CD8-positive, alpha-beta memory T cell (primary cell): Measurements from ENCODE around the gene ALG13. TPM values are rescaled to one million over a fixed set of nuclear protein-coding genes. Genes with fewer than 3 reads are reported as not detected.
"Not testable (repeated sequence)": the region's sequence is repeated elsewhere in the genome, so short reads cannot be mapped to it uniquely, and the experiment has no call there.

Experiments
- CTCF ChIA-PET: fragments of 350-600 bp; sonication (Branson Sonifier 250); formaldehyde crosslinking; loops from one replicate; lab custom pipeline; 2021; ENCODE audit warnings: antibody characterized with exemption; lab: Charles Lee
- POLR2A ChIA-PET: fragments of 350-600 bp; sonication (Branson Sonifier 250); formaldehyde crosslinking; loops from one replicate; lab custom pipeline; 2021; ENCODE audit warnings: antibody characterized with exemption; lab: Charles Lee
- DNase-seq, 5 donors: peaks; one replicate each; pipeline versions ENCODE4 v3.0.0 to v3.0.0-alpha.2; 2020 to 2022; ENCODE audit warnings: mixed read lengths in 1 of 5
- H3K27ac ChIP-seq: one replicate; pipeline ENCODE4 v1.7.0; 2013; ENCODE audit warnings: low read depth, mild to moderate bottlenecking, low read length, moderate library complexity
- H3K27me3 ChIP-seq: 2 replicates; pipeline ENCODE4 v1.7.0; 2013; ENCODE audit warnings: low read length, mild to moderate bottlenecking; ENCODE audit not compliant: insufficient read depth, poor library complexity, severe bottlenecking
- H3K36me3 ChIP-seq: 2 replicates; pipeline ENCODE4 v1.7.0; 2013; ENCODE audit warnings: mild to moderate bottlenecking, low read length, moderate library complexity; ENCODE audit not compliant: insufficient read depth
- H3K4me1 ChIP-seq: 2 replicates; pipeline ENCODE4 v1.7.0; 2013; ENCODE audit warnings: mild to moderate bottlenecking, low read length, moderate library complexity; ENCODE audit not compliant: insufficient read depth
- H3K4me3 ChIP-seq: 2 replicates; pipeline ENCODE4 v1.7.0; 2013; ENCODE audit warnings: mild to moderate bottlenecking, low read length
- H3K9me3 ChIP-seq: 2 replicates; pipeline ENCODE4 v1.7.0; 2013; ENCODE audit warnings: mild to moderate bottlenecking, low read length
- H3K27ac Mint-ChIP-seq, 8 donors: one replicate each; pipeline ENCODE4 v1.8.0; 2020 to 2021; ENCODE audit warnings: mixed read lengths in 8 of 8, mild to moderate bottlenecking in 6 of 8, inconsistent platforms in 3 of 8, moderate library complexity in 3 of 8
- H3K27me3 Mint-ChIP-seq, 2 donors: one replicate each; pipeline ENCODE4 v1.8.0; 2020 to 2021; ENCODE audit warnings: mixed read lengths in 2 of 2, mild to moderate bottlenecking in 1 of 2, moderate library complexity in 1 of 2
- H3K36me3 Mint-ChIP-seq, 3 donors: one replicate each; pipeline ENCODE4 v1.8.0; 2020 to 2021; ENCODE audit warnings: mixed read lengths in 3 of 3, inconsistent platforms in 1 of 3, mild to moderate bottlenecking in 1 of 3
- H3K4me1 Mint-ChIP-seq, 3 donors: one replicate each; pipeline ENCODE4 v1.8.0; 2020 to 2021; ENCODE audit warnings: mixed read lengths in 3 of 3, inconsistent platforms in 1 of 3, mild to moderate bottlenecking in 1 of 3
- H3K4me3 Mint-ChIP-seq, 7 donors: one replicate each; pipeline ENCODE4 v1.8.0; 2020 to 2021; ENCODE audit warnings: mixed read lengths in 7 of 7, mild to moderate bottlenecking in 6 of 7, moderate library complexity in 4 of 7, inconsistent platforms in 2 of 7
- H3K9me3 Mint-ChIP-seq, 5 donors: one replicate each; pipeline ENCODE4 v1.8.0; 2020 to 2022; ENCODE audit warnings: mixed read lengths in 5 of 5, mild to moderate bottlenecking in 3 of 5, moderate library complexity in 2 of 5, inconsistent platforms in 1 of 5
- polyA plus RNA-seq: library from polyadenylated mRNA; unstranded; fragments of 300-500 nt; fragmentation: Illumina TruSeq; gene quantifications from one replicate; pipeline ENCODE4 v1.2.3, GENCODE V29; 2021
- total RNA-seq, 2 experiments: library from RNA; stranded (reverse); gene quantifications; one replicate each; pipeline ENCODE4 v1.2.3, GENCODE V29; 2021

ALG13 gene
- total RNA-seq (10 to 100 TPM; 49.9 to 55.4 TPM), polyA plus RNA-seq (52.6 TPM)

- Histone ChIP-seq H3K4me3 (peak within 1 kb of the TSS; percentile 73), H3K27ac (peak within 1 kb of the TSS; percentile 98), H3K27me3 (no peaks in the 10 kb centered on the region), H3K9me3 (no peaks in the 10 kb centered on the region), H3K36me3 (no peaks in the 10 kb centered on the region), H3K4me1 (peaks cover 39% of the 10 kb centered on the region)
- H3K27ac Mint-ChIP-seq = peak within 1 kb of the TSS; percentile 97 to 100 (median 98)
- DNase-seq = peak; percentile 76 to 94 (median 90)
- CTCF ChIA-PET = interaction anchor here (0.7 to 2.0 kb wide), 4 partner anchors 9 to 1160 kb away, joined by 3 to 5 read pairs (median 5); partner anchors contain the start of gene AMOT
- H3K4me1 Mint-ChIP-seq = peaks cover 34 to 43% (median 41%) of the 10 kb centered on the region in 3 donors
- H3K36me3 Mint-ChIP-seq = peaks cover 0 to 44% (median 6%) of the 10 kb centered on the region in 3 donors
- H3K4me3 Mint-ChIP-seq = peak within 1 kb of the TSS; percentile 90 to 100 (median 95)
- H3K27me3 Mint-ChIP-seq = peaks cover 0 to 6% of the 10 kb centered on the region in 2 donors
- H3K9me3 Mint-ChIP-seq = no peaks in the 10 kb centered on the region
- POLR2A ChIA-PET = interaction anchor here (0.6 to 1.2 kb wide), 2 partner anchors 9 to 10 kb away, joined by 3 to 4 read pairs; no protein-coding TSS in a partner anchor
Measured at GRCh38 chrX:111680988-111681779, at the start of gene ALG13. ALG13 (plus strand) TSS chrX:111681170; CDS start chrX:111681219, 49 bp downstream.

- Mint-ChIP-seq H3K27ac (no peak overlapping the region), H3K27me3 (no peaks in the 10 kb centered on the region), H3K4me3 (no peak overlapping the region), H3K36me3 (no peaks in the 10 kb centered on the region), H3K9me3 (peaks cover 0 to 2% (median 0%) of the 10 kb centered on the region in 5 donors), H3K4me1 (no peaks in the 10 kb centered on the region)
- no peaks in the 10 kb centered on the region for H3K36me3 ChIP-seq
- H3K4me3 ChIP-seq = no peak overlapping the region
- H3K27me3 ChIP-seq = no peaks in the 10 kb centered on the region
- no peak overlapping the region for H3K27ac ChIP-seq
- DNase-seq = no peak
- CTCF ChIA-PET = no interaction called here
- H3K9me3 ChIP-seq = no peaks in the 10 kb centered on the region
- POLR2A ChIA-PET = no interaction called here
- H3K4me1 ChIP-seq = no peaks in the 10 kb centered on the region
Measured at GRCh38 chrX:111634823-111635729, 45.9 kb upstream of the ALG13 start.

- Histone ChIP-seq H3K4me3 (no peak overlapping the region), H3K27me3 (no peaks in the 10 kb centered on the region), H3K9me3 (no peaks in the 10 kb centered on the region), H3K36me3 (no peaks in the 10 kb centered on the region), H3K27ac (no peak overlapping the region), H3K4me1 (no peaks in the 10 kb centered on the region)
- Mint-ChIP-seq H3K9me3 (peaks cover 0 to 4% (median 2%) of the 10 kb centered on the region in 5 donors), H3K27ac (no peak overlapping the region), H3K4me1 (no peaks in the 10 kb centered on the region), H3K27me3 (no peaks in the 10 kb centered on the region), H3K36me3 (no peaks in the 10 kb centered on the region), H3K4me3 (no peak overlapping the region)
- POLR2A ChIA-PET = no interaction called here
- CTCF ChIA-PET = no interaction called here
- no peak for DNase-seq
Measured at GRCh38 chrX:111641969-111642368, 39.0 kb upstream of the ALG13 start.

- H3K27ac Mint-ChIP-seq, POLR2A ChIA-PET, CTCF ChIA-PET: not testable (repeated sequence)
Measured at GRCh38 chrX:111645165-111645564, 35.8 kb upstream of the ALG13 start.

GRCh38 chrX:111645607-111646006, 35.4 kb upstream of the ALG13 start:
- H3K4me1 Mint-ChIP-seq = no peaks in the 10 kb centered on the region
- H3K4me3 Mint-ChIP-seq = no peak overlapping the region

More at GRCh38 chrX:111645165-111645564, 35.8 kb upstream of the ALG13 start:
- not testable (repeated sequence) for H3K4me1 ChIP-seq, H3K4me3 Mint-ChIP-seq, H3K27ac ChIP-seq, H3K4me3 ChIP-seq, H3K27me3 Mint-ChIP-seq, H3K36me3 ChIP-seq, H3K4me1 Mint-ChIP-seq, H3K27me3 ChIP-seq, H3K9me3 Mint-ChIP-seq, H3K9me3 ChIP-seq, DNase-seq, H3K36me3 Mint-ChIP-seq

GRCh38 chrX:111646515-111646914, 34.5 kb upstream of the ALG13 start:
- H3K36me3 Mint-ChIP-seq = no peaks in the 10 kb centered on the region
- no peak for DNase-seq
- no peak overlapping the region for H3K4me3 Mint-ChIP-seq
- H3K9me3 Mint-ChIP-seq = peaks cover 0 to 9% (median 5%) of the 10 kb centered on the region in 5 donors
- H3K4me3 ChIP-seq = no peak overlapping the region
- no peaks in the 10 kb centered on the region for H3K4me1 Mint-ChIP-seq
- H3K27ac ChIP-seq = no peak overlapping the region
- CTCF ChIA-PET = no interaction called here
- peaks cover 0 to 2% of the 10 kb centered on the region in 2 donors for H3K27me3 Mint-ChIP-seq
- no peaks in the 10 kb centered on the region for H3K27me3 ChIP-seq
- POLR2A ChIA-PET = no interaction called here
- H3K27ac Mint-ChIP-seq = no peak overlapping the region
- no peaks in the 10 kb centered on the region for H3K9me3 ChIP-seq
- H3K36me3 ChIP-seq = no peaks in the 10 kb centered on the region
- no peaks in the 10 kb centered on the region for H3K4me1 ChIP-seq

More at GRCh38 chrX:111645607-111646006, 35.4 kb upstream of the ALG13 start:
- Mint-ChIP-seq H3K27me3 (peaks cover 0 to 2% of the 10 kb centered on the region in 2 donors), H3K36me3 (no peaks in the 10 kb centered on the region), H3K27ac (no peak overlapping the region), H3K9me3 (peaks cover 0 to 9% (median 8%) of the 10 kb centered on the region in 5 donors)
- H3K4me1 ChIP-seq = no peaks in the 10 kb centered on the region
- no peaks in the 10 kb centered on the region for H3K9me3 ChIP-seq
- no peaks in the 10 kb centered on the region for H3K27me3 ChIP-seq
- no peaks in the 10 kb centered on the region for H3K36me3 ChIP-seq
- no peak for DNase-seq
- ChIA-PET POLR2A (no interaction called here), CTCF (no interaction called here)
- H3K27ac ChIP-seq = no peak overlapping the region
- no peak overlapping the region for H3K4me3 ChIP-seq

- H3K27me3 Mint-ChIP-seq = peaks cover 3 to 4% of the 10 kb centered on the region in 2 donors
- Histone ChIP-seq H3K36me3 (no peaks in the 10 kb centered on the region), H3K4me3 (no peak overlapping the region), H3K27me3 (no peaks in the 10 kb centered on the region), H3K9me3 (no peaks in the 10 kb centered on the region), H3K4me1 (no peaks in the 10 kb centered on the region), H3K27ac (no peak overlapping the region)
- no peak overlapping the region for H3K27ac Mint-ChIP-seq
- no peaks in the 10 kb centered on the region for H3K36me3 Mint-ChIP-seq
- H3K4me3 Mint-ChIP-seq = no peak overlapping the region
- CTCF ChIA-PET = no interaction called here
- no peaks in the 10 kb centered on the region for H3K4me1 Mint-ChIP-seq
- no peak for DNase-seq
- POLR2A ChIA-PET = no interaction called here
- peaks cover 0 to 9% (median 5%) of the 10 kb centered on the region in 5 donors for H3K9me3 Mint-ChIP-seq
Measured at GRCh38 chrX:111648802-111649201, 32.2 kb upstream of the ALG13 start.
